ENCODE measurements around the gene DSPP. TPM values are rescaled to one million over a fixed set of nuclear protein-coding genes. Genes with fewer than 3 reads are reported as not detected.

Gene DSPP
- polyA plus RNA-seq, 1 of the 3 experiments (the other 2 are of a cell fraction), result not detected

- Histone ChIP-seq H3F3A (replicated peaks; ENCODE audit: insufficient read depth) (no peaks in the 10 kb centered on the region), H3K9me2 (no peaks in the 10 kb centered on the region), H3K4me2 (no peak overlapping the region), H3K27me3 (ENCODE audit: insufficient read depth) (no peaks in the 10 kb centered on the region), H3K79me2 (ENCODE audit: insufficient read depth) (no peaks in the 10 kb centered on the region), H3K36me3 (replicated peaks in 1 of 2; ENCODE audit: control insufficient read depth in 1 of 2, insufficient read depth in 2 of 2, low read length in 1 of 2) (no peaks in the 10 kb centered on the region), H3K9ac (no peak overlapping the region), H2AFZ (ENCODE audit: low read depth) (no peak overlapping the region), H4K20me1 (ENCODE audit: insufficient read depth) (no peaks in the 10 kb centered on the region), H3K4me3 (ENCODE audit: low read depth in 2 of 2, low read length in 1 of 2) (no peak overlapping the region), H3K4me1 (ENCODE audit: control insufficient read depth in 1 of 2, insufficient read depth in 2 of 2, low read depth in 1 of 2, low read length in 1 of 2) (peaks cover 0 to 5% of the 10 kb centered on the region in 2 experiments; a peak in 2 of 4 replicates), H3K9me3 (no peaks in the 10 kb centered on the region), H3K27ac (ENCODE audit: low read depth in 2 of 2, low read length in 1 of 2) (no peak overlapping the region)
- TF ChIP-seq SMC3 (IDR thresholded peaks at IDR 0.05; ENCODE audit: low read depth, low read length) (no peak), USF1 (IDR thresholded peaks at IDR 0.05; ENCODE audit: borderline replicate concordance, low read depth) (no peak), TAF1 (IDR thresholded peaks at IDR 0.05; ENCODE audit: borderline replicate concordance, low read depth, low read length) (no peak), MEF2A (IDR thresholded peaks at IDR 0.05; ENCODE audit: borderline replicate concordance, low read depth) (no peak), POLR2AphosphoS5 (IDR thresholded peaks at IDR 0.05; ENCODE audit: low read depth, low read length) (no peak)
- TF ChIP-seq, protein P1, sequence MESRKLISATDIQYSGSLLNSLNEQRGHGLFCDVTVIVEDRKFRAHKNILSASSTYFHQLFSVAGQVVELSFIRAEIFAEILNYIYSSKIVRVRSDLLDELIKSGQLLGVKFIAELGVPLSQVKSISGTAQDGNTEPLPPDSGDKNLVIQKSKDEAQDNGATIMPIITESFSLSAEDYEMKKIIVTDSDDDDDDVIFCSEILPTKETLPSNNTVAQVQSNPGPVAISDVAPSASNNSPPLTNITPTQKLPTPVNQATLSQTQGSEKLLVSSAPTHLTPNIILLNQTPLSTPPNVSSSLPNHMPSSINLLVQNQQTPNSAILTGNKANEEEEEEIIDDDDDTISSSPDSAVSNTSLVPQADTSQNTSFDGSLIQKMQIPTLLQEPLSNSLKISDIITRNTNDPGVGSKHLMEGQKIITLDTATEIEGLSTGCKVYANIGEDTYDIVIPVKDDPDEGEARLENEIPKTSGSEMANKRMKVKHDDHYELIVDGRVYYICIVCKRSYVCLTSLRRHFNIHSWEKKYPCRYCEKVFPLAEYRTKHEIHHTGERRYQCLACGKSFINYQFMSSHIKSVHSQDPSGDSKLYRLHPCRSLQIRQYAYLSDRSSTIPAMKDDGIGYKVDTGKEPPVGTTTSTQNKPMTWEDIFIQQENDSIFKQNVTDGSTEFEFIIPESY (IDR thresholded peaks at IDR 0.05; ENCODE audit: borderline replicate concordance, low read depth), result no peak
- ChIA-PET POLR2A (no interaction called here), CTCF (interaction anchor here (0.9 kb wide), 1 partner anchor 14 kb away, joined by 3 read pairs; no protein-coding TSS in a partner anchor)
- no peak for DNase-seq
Observed at GRCh38 chr4:87631668-87632067, 23.3 kb downstream of the DSPP start.

DNA sequence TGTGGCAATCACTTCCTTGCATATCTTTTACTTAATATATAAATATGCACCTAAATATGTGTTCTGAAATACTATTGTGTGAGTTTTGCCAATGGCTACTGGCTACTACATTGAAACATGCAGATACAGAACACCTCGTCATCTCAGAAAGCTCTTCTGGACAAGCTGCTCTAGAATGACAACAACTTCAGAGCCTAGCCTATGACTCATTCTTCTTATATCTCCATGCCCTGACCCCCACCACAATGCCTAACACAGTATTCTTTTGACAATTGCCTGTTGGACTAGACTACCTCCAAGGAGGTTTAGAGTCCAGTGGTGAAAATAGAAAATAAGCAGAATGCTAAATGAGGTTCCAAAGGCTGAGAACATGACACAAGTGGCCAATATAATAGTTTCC is 24.1 kb downstream of the DSPP start:
- H3K27me3 ChIP-seq (ENCODE audit: insufficient read depth), result no peaks in the 10 kb centered on the region
- no peaks in the 10 kb centered on the region for H4K20me1 ChIP-seq (ENCODE audit: insufficient read depth)
- H3K36me3 ChIP-seq (replicated peaks in 1 of 2; ENCODE audit: control insufficient read depth in 1 of 2, insufficient read depth in 2 of 2, low read length in 1 of 2), result no peaks in the 10 kb centered on the region
- H3K9me3 ChIP-seq, result no peaks in the 10 kb centered on the region
- H3K4me3 ChIP-seq (ENCODE audit: low read depth in 2 of 2, low read length in 1 of 2), result no peak overlapping the region
- peaks cover 0 to 5% of the 10 kb centered on the region in 2 experiments; a peak in 2 of 4 replicates for H3K4me1 ChIP-seq (ENCODE audit: control insufficient read depth in 1 of 2, insufficient read depth in 2 of 2, low read depth in 1 of 2, low read length in 1 of 2)
- H2AFZ ChIP-seq (ENCODE audit: low read depth), result no peak overlapping the region
- no peak for DNase-seq
- H3K27ac ChIP-seq (ENCODE audit: low read depth in 2 of 2, low read length in 1 of 2), result no peak overlapping the region
- ChIA-PET POLR2A (interaction anchor here (1.0 kb wide), 1 partner anchor 824 kb away, joined by 3 read pairs; the partner anchor contains the start of gene HERC5), CTCF (interaction anchor here (0.7 to 0.9 kb wide), 3 partner anchors 13 to 642 kb away, joined by 3 read pairs; no protein-coding TSS in a partner anchor)
- no peaks in the 10 kb centered on the region for H3K79me2 ChIP-seq (ENCODE audit: insufficient read depth)
- H3F3A ChIP-seq (replicated peaks; ENCODE audit: insufficient read depth), result no peaks in the 10 kb centered on the region
- TF ChIP-seq, protein P1 (IDR thresholded peaks at IDR 0.05; ENCODE audit: borderline replicate concordance, low read depth), result no peak
- TF ChIP-seq SMC3 (IDR thresholded peaks at IDR 0.05; ENCODE audit: low read depth, low read length) (no peak), SIN3A (IDR thresholded peaks at IDR 0.05; ENCODE audit: borderline replicate concordance, low read depth, low read length) (no peak), PBX3 (IDR thresholded peaks at IDR 0.05) (no peak), MXI1 (IDR thresholded peaks at IDR 0.05; ENCODE audit: low read depth, low read length) (no peak), MEF2A (IDR thresholded peaks at IDR 0.05; ENCODE audit: borderline replicate concordance, low read depth) (no peak), GATA2 (CRISPR knock-in tag; IDR thresholded peaks at IDR 0.05) (no peak), POLR2AphosphoS5 (IDR thresholded peaks at IDR 0.05; ENCODE audit: low read depth, low read length) (no peak), CHD2 (IDR thresholded peaks at IDR 0.05; ENCODE audit: low read length, partially characterized antibody) (no peak), NRF1 (IDR thresholded peaks at IDR 0.05; ENCODE audit: low read depth, low read length) (no peak)
- 80% methylated on average over 1 of the region's 1 CpG for WGBS (ENCODE audit: low lambda C conversion rate)
- no peak overlapping the region for H3K9ac ChIP-seq
- no peaks in the 10 kb centered on the region for H3K9me2 ChIP-seq
- no peak overlapping the region for H3K4me2 ChIP-seq
